Fibroblast of peridontal ligament (primary cell): ENCODE data around the gene SLC17A7.
"Not testable (repeated sequence)": the region's sequence is repeated elsewhere in the genome, so short reads cannot be mapped to it uniquely, and the experiment has no call there.

Experiments used
- DNase-seq: peaks from one replicate; pipeline ENCODE4 v3.0.0-alpha.2; 2010; ENCODE audit errors: extremely low read depth

The SLC17A7 gene

DNA sequence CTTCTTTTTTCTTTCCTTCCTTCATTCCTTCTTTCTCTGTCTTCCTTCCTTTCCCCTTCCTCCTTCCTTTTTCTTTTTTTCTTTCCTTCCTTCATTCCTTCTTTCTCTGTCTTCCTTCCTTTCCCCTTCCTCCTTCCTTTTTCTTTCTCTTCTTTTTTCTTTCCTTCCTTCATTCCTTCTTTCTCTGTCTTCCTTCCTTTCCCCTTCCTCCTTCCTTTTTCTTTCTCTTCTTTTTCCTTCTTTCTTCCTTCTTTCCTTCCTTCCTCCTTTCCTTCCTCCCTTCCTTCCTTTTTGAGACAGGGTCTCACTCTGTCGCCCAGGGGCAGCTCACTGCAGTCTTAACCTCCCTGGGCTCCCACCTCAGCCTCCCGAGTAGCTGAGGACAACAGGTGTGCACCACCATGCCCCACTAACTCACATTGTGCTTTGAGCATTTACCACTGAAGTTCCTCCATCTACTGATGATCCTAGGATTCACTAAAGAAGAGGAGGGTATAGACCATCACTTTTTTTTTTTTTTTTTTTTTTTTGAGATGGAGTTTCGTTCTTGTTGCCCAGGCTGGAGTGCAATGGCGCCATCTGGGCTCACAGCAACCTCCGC lies 2.9 kb upstream of the SLC17A7 start:
- not testable (repeated sequence) for DNase-seq

DNA sequence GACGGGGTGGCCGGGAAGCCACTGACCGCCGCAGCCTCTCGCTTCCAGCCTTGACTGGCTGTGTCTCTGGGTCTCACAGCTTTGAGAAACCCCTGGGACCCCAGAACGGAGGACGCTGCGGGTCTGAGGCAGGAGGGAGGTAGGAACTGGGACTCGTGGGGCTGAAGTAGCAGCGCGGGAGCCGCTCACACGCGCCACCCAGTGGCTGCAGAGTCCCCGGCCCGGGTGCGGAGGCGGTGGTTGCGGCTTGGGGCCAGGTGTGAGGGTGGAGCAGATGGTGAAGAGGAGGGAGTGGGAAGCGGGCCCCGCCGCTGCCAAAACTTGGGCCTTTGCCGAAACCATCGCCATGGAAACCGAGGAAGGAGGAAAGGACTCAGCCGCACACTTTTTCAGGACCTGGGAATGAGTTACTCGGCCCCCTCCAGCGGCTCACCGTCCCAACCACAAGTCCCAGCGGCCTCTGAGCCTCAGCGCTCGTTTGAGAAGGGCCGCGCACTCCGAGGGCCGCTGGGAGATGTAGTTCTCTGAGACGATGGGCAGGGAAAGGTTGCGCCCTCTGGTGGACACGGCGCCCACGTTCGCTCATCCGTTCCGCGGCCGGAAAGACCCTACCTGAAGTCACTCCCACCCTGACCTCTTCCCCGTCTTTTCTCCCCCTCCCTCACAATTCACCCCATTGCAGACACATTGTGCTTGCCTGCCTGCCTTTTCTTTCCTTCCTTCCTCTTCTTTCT lies 2.2 kb upstream of the SLC17A7 start:
- DNase-seq = peak; percentile 92

DNA sequence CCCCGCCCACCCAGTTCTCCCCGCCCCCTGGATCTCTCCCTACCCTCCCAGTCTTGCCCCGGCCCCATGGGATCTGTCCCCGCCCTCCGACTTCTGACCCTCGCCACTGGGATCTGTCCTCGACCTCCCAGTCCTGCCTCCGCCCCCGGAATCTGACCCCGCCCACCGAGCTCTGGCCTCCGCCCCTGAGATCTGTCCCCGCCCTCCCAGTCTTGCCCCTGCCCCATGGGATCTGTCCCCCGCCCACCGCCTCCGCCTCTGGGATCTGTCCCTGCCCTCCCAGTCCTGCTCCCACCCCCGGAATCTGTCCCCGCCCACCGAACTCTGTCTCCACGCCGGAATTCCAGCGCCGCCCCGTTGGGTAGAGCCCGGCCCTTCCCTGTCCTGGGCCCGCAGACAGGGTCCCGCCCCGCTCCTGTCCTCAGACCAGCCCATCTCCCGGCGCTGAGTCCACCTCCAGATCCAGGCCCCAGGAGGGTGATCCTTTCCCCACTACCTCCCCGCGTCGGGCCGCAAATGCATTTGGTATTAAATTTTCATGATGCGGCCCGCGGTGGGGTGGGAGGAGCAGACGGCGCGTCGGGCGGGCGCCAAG lies 1.5 kb upstream of the SLC17A7 start:
- DNase-seq = peak; percentile 64

DNA sequence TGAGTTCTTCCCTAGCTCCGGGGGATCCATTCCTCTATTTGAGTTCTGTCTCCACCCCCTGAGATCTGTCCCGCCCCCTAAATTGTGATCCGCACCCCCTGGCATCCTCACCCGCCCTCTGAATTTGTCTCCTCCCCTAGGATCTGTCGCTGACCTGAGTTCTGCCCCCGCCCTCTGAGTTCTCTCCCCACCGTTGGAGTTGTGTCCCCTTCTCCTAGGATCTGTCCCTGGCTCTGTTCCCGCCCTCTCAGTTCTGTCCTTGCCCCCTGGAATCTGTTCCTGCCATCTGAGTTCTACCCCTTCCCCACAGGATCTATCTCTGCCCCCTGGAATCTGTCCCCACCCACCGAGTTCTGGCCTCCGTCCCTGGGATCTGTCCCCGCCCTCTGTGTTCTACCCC lies 1.0 kb upstream of the SLC17A7 start:
- DNase-seq = no peak

DNA sequence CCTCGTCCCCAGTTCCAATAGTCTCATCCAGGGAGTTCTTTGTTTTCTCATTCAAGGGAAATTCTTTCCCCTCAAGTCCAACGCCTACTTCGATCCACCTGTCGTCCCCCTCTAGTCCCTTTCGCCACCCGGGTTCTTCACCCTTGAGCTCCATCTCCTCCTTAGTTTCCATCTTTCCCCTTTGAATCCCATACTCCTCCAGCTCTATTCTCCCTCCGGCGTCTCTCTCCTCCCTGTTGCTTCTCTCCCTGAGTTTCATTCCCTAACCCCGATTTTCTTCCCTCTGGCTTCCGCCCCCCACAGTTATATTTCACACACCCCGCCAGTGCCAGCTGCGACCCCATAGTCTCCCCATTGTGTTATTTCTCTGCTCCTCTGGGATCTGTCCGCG lies 628 bp upstream of the SLC17A7 start:
- no peak for DNase-seq

DNA sequence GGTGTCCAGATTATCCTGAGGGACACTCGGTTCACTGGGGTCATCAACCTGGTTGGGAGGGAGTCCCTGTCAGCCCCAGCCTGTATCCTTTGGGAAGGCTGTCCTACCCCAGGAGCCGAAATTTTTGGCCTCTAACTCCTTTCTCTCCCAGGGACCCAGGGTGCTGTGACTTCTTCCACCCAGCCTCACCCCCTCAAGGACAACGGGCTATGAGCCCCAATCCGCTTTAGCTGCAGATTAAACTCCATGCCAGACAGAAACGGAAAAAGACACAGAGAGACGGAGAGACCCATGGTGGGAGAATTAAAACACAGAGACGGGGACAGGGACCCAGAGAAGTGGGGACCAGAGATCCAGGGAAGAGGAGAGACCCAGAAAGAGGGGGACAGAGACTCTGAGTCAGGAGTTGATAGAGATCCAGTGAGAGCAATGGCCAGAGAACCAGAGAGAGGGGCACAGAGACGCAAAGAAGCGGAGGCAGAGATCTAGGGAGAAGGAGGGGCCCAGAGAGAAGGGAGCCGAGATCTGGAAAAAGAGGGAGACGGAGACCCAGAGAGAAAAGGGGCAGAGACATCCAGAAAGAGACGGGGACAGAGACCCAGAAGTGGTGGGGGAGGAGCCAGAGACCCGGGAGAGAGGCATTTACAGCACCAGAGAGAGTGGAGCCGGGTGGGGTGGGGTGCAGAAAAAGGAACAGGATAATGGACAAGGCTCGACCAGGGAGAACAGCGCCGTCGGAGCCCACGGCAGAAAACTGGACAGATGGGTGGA lies 703 bp downstream of the SLC17A7 start:
- no peak for DNase-seq

DNA sequence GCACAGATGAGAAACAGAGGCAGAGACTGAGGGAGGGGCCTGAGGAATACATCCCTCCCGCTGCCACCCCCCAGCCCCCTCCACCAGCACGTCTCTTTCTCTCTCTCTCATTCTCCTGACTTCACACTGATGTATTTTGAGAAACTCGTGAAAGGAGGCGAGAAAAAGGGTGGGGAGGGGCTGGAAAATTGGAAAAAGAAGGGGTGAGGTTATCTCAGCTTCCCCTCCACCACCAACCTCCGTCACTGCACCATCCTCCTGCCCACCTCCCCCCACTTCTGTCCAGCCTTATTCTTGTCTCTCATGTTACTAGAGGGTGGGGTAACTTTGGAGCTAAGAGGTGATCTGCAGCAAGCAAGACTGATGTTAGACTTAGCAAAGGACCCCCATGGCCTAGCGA lies 1.5 kb downstream of the SLC17A7 start:
- DNase-seq = no peak

DNA sequence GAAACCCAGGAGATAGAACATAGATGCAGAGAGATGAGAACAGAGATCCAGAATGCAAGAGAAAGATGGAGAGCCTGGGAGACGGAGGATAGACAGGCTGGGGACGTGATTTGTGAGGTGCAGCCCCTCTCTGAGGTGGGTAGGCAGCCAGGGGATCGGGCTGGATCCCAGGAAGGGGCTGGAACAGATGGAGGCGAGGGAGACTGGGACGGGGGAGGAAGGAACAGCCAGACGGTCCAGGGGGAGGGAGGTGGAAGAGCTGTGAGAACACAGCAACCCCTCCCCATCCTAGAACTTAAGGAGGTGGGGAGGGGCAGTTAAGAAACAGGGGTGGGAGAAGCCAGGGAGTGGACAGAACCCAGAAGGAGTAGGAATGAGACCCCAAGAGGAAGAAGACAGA lies 3.1 kb downstream of the SLC17A7 start:
- no peak for DNase-seq

DNA sequence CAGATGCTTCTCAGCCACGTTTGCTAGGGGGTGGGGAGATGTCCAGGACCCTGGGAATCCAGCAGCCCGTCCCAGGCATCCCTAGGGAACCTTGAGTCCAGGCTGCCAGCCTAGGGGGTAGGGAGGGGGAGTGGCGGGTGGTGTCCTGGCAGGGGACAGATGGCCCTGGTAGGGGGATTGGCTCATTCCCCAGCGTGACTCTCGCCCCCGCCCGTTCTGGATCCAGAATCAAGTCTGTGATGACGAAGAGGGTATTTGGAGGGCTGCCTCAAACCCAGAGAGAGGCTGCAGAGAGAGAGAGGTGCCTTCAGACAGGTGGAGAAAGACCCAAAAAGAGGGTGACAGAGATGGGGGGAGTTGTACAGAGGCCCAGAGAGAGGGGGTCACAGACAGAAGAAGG lies 4.1 kb downstream of the SLC17A7 start:
- DNase-seq = no peak

DNA sequence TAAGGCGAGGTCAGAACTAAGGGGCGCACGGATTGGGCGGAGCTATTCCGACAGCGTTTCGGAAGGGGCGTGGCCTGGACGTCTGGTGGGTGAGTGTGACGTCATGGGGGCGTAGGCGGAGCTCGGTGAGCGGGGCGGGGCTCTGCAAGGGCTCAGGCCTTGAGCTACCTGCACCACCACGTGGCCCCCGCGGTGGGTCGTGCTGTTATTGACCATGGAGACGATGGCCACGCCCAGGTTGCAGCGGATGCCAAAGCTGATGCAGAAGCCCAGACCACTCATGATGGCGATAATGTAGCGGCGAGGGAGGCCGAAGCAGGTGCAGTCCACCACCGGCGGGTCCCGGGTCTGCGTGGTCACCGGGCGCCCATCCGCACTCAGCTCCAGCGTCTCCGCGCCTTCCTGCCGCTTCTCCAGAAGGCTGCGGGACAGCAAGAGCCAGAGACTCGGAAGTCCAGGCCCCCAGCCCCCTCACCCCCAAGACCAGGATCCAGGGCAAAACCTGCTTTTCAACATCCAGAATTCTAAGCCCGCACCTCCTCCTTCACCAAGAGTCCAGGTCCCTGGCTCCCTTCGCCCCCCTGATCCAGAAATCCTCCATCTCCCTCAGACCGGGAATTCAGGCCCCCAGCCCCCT lies 4.8 kb downstream of the SLC17A7 start:
- no peak for DNase-seq

DNA sequence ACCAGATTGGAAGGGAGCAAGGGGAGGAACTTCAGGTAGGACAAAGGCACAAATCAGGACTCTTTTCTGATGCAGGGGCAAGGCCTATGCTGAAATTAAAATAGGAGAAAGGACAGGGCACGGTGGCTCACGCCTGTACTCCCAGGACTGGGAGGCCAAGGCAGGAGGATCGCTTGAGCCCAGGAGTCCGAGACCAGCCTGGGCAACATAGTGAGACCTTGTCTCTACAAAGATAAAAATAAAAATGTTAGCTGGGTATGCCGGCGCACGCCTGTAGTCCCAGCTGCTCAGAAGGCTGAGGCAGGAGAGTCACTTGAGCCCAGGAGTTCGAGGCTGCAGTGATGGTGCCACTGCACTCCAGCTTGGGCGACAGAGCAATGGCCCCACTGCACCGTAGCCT lies 5.7 kb downstream of the SLC17A7 start:
- DNase-seq = no peak

DNA sequence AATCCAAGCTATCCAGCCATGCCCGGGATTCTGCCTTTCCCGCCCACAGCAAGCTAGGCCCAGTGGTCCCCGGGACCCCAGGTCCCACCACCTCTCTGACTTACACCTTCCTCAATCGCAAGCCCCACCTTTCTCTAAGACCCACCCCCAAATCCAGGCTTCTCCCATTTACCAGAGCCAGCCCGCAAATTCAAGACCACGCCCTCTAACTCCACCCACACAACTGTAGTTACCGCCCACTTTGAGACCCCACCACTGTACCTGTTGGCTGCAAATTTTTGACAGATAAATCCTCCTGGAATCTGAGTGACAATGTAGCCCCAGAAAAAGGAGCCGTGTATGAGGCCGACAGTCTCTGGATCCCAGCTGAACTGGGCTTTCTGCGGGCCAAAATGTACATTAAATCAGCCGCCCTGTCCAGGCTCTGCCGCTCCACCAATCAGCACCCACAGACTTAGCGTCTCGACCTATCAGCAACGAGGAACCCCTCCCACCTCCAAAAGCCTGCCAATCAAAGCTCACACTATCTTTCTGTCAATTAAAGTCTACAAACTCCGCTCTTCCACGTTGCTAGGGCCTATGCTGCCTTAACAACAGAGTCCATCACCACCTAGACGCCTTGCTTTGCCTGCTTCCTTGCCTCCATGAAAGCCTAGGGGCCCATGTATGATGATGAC lies 6.3 kb downstream of the SLC17A7 start:
- DNase-seq = no peak

DNA sequence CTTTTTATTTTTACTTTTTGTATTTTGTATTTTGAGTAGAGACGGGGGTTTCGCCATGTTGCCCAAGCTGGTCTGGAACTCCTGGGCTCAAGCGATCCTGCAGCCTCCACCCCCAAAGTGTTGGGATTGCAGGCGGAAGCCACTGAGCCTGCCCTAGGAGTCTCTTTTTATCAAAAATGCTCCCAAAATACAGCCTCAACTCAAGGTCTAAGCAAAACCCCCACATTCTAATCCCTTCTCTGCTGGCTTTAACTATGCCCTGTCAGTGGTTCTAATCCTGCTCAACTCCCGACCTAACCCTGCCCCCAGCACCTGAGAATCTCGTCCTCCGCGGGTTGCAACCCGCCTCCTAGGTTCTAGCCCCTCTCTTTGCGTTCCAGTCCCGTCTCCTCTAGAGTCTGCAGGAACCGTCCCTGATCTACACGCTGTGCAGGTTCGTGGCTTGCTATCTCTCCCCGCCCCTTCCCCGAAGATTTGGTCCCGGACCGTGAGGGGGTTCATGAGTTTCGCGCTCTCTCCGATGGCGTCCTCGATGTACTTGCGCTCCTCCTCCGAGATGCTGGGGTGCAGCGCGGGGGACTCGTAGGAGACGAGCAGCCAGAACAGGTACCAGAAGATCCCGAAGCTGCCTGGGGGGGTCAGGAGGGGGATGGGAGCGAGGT lies 8.0 kb downstream of the SLC17A7 start:
- DNase-seq = no peak

DNA sequence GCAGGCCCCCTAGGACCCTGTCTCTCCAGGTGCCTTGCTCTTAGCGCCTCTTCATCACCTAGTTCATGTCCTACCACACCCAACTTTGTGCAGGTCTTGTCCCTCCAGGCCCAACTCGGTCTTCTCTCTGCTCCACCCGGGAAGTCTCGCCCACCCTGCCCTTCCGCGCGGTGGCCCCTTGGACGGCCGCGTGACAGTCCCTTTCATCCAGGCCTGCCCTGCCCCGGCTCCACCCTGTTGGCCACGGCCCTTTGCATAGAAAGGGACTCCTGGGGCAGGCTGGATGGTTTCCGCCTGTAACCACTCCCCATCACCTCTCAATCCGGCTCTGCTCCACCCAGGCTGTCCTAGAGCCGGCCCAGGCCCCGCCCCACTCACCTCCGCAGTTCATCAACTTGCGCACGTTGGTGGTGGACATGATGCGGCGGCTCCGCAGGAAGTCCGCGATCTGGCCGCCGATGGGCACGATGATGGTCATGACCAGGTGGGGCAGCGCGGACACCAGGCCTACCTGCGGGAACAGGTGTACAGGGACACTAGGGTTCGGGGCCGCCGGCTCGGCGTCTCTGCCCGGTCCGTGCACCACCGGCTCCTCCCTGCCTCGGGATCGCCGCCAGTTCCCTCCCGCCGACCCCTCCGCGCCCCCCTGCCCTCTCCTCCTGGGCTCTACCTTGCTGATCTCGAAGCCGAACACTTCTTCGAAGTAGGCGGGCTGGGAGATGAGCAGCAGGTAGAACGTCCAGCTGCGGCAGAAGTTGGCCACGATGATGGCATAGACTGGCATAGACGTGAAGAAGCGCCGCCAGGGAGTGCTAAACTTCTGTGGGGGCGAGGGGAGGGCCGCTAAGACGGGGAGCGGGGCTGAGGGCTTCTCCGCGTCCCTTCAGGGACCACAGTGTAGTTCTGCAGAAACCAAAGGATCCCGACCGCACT lies 8.9 kb downstream of the SLC17A7 start:
- no peak for DNase-seq

DNA sequence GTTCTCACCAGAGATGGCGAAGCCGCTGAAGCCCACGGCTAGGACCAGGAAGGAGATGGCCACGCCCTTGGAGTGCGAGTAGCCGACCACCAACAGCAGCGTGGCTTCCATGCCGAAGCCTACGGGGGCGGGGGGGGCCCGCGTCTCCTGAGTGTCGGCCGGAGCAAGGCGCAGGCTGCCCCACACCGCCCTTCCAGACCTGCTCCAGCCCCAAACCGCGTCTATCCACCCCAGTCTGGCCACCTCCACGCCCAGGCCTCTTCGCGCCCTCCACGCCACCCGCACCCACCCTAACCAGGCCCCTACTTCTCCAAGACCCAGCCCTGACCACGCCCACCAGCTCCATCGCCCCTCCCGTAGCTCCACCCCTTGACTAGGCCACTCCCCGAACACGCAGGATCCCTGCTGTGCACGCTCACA lies 10.0 kb downstream of the SLC17A7 start:
- DNase-seq = no peak

DNA sequence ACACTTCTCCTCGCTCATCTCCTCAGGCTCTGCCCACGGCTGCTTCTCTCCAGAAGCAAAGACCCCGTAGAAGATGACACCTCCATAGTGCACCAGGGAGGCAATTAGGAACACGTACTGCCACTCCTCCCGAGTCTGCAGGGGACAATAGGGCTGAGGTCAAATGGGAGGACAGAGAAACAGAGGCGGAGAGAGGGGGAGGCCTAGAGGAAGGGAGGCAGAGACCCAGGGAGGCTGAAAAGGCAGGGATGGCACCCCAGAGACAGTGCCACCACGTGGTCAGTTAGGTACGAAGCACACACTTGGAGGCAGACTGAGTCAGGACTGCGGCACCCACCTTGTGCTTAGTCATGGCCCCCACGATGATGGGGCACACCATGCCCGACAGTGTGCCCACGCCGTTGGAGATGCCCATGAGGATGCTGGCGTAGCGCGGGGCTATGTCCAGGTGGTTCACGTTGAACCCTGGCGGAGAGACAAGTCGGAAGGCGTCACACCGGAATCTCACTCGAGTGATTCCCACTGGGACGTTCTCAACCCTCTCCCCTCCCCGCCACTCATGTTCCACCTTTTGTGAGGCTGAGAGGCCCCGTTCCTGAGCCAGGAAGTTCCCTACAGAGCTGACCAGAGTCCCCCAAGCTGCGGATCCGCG lies 10.5 kb downstream of the SLC17A7 start:
- no peak for DNase-seq

DNA sequence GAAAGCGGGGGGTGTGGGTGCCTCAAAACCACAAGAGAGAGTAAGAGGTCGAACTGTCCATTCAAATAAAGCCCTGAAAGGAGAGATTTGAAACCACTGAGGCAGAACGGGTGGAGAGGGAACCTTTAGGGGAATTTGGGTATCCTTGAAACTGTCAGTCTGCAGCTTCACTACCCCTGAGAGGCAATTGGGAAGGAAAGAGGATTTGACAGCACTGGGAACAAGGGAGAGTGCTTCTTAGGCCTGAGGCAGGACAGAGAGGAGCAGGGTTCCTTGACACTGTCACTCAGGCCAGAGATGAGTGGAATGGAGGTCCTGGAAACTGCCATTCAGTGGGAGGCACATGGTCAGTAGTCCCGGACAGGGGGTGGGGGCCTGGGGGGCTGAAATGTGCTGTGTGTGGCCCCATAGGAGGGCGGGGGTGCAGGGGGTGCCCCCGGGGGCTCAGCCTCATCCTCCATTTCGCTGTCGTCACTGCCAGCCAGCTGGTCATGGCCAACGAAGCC lies 11.1 kb downstream of the SLC17A7 start:
- DNase-seq = no peak

DNA sequence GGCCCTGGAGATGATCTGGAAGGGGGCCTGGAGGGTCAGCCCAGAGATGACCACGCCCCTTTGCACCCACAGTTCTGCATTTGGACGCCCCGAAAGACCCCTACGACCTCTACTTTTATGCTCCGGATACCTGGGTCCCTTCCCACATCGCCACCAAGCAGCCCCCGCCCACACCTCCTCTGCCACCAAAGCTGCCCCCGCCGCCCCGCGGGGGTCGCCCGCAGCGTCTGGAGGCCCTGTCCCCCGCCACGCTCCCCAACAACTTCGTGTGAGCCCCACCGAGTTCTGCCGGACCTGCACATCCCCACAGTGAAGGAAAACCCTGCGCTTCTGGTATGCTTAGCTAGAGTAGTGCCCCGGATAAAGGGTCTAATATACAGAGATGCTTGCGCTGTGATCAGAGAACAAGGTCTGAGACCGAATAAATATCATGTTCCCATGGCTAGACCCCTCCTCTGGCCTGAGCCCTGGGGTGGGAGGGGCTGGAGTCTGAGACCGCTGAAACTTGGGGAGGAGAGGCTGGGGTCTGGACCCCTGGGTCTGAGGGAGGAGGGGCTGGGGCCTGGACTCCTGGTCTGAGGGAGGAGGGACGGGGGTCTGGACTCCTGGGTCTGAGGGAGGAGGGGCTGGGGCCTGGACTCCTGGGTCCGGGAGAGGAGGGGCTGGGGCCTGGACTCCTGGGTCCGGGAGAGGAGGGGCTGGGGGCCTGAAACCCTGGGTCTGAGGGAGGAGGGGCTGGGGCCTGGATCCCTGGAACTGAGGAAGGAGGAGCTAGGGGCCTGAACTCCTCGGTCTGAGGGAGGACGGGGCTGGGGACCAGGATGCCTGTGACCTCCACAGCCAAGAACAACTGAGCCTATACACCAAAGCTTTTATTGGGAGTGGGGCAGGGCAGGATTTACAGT lies 12.5 kb downstream of the SLC17A7 start:
- no peak for DNase-seq
